ENCODE measurements around the gene PMAIP1.

PMAIP1 gene

GRCh38 chr18:59905686-59906091 is 5.9 kb downstream of the PMAIP1 start:
- TF ChIP-seq FOXP2 (optimal IDR thresholded peaks at IDR 0.05; ENCODE audit: borderline replicate concordance, extremely low read depth, extremely low read length, insufficient read depth): no peak
- TF ChIP-seq POLR2AphosphoS5 (IDR thresholded peaks at IDR 0.05; ENCODE audit: low read depth, low read length): no peak
- TF ChIP-seq SIN3A (IDR thresholded peaks at IDR 0.05; ENCODE audit: borderline replicate concordance, insufficient read depth, low read length): no peak
- TF ChIP-seq, protein P1, sequence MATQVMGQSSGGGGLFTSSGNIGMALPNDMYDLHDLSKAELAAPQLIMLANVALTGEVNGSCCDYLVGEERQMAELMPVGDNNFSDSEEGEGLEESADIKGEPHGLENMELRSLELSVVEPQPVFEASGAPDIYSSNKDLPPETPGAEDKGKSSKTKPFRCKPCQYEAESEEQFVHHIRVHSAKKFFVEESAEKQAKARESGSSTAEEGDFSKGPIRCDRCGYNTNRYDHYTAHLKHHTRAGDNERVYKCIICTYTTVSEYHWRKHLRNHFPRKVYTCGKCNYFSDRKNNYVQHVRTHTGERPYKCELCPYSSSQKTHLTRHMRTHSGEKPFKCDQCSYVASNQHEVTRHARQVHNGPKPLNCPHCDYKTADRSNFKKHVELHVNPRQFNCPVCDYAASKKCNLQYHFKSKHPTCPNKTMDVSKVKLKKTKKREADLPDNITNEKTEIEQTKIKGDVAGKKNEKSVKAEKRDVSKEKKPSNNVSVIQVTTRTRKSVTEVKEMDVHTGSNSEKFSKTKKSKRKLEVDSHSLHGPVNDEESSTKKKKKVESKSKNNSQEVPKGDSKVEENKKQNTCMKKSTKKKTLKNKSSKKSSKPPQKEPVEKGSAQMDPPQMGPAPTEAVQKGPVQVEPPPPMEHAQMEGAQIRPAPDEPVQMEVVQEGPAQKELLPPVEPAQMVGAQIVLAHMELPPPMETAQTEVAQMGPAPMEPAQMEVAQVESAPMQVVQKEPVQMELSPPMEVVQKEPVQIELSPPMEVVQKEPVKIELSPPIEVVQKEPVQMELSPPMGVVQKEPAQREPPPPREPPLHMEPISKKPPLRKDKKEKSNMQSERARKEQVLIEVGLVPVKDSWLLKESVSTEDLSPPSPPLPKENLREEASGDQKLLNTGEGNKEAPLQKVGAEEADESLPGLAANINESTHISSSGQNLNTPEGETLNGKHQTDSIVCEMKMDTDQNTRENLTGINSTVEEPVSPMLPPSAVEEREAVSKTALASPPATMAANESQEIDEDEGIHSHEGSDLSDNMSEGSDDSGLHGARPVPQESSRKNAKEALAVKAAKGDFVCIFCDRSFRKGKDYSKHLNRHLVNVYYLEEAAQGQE (IDR thresholded peaks at IDR 0.05; ENCODE audit: insufficient read depth in 1 of 2, low read depth in 2 of 2, low read length in 2 of 2): no peak
- TF ChIP-seq TAF1 (IDR thresholded peaks at IDR 0.05; ENCODE audit: borderline replicate concordance, insufficient read depth, low read length): no peak

DNA sequence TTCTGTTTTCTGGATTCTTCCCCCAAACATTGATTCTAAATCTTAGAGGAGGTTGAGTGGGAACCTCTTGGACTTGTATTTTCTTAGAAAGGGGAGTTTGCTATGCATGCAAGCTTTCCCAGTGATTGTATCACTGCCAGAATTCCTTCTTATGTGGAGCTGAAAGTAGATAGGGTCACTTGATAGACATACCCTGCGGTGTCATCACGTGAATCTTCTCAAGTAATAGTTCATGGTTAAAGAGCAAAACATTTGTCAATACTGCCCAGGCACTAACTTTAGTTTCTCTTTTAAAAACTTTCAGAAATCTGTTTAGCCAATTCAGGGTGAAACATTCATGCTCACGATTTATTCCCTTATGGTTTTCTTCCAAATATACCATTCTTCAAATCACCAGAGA is 6.4 kb downstream of the PMAIP1 start:
- TF ChIP-seq TAF1 (IDR thresholded peaks at IDR 0.05; ENCODE audit: borderline replicate concordance, insufficient read depth, low read length) (no peak), SIN3A (IDR thresholded peaks at IDR 0.05; ENCODE audit: borderline replicate concordance, insufficient read depth, low read length) (no peak), POLR2AphosphoS5 (IDR thresholded peaks at IDR 0.05; ENCODE audit: low read depth, low read length) (no peak), FOXP2 (optimal IDR thresholded peaks at IDR 0.05; ENCODE audit: borderline replicate concordance, extremely low read depth, extremely low read length, insufficient read depth) (no peak)
- TF ChIP-seq, protein P1 (IDR thresholded peaks at IDR 0.05; ENCODE audit: insufficient read depth in 1 of 2, low read depth in 2 of 2, low read length in 2 of 2): no peak

DNA sequence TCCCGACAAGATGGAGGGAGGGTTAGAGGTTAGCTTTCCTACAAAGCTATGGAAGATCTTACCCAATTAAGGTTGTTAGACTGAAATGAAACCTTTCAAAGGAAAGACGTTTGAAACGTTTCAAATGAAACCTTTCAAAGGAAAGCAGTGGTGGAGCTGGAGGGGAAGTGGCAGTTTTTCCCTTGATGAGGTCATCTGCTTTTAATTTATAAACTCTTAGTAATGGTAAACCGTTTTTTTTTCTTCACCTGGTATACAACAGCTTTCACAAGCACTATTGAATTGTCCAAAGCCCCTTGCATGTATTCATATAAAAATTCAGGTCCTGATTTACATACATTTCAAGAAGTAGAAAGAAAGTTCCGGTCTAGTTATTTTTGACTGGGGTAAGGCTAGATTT is 7.4 kb downstream of the PMAIP1 start:
- TF ChIP-seq TAF1 (IDR thresholded peaks at IDR 0.05; ENCODE audit: borderline replicate concordance, insufficient read depth, low read length): no peak
- TF ChIP-seq, protein P1 (IDR thresholded peaks at IDR 0.05; ENCODE audit: insufficient read depth in 1 of 2, low read depth in 2 of 2, low read length in 2 of 2): no peak
- TF ChIP-seq FOXP2 (optimal IDR thresholded peaks at IDR 0.05; ENCODE audit: borderline replicate concordance, extremely low read depth, extremely low read length, insufficient read depth): no peak
- no peak for TF ChIP-seq SIN3A (IDR thresholded peaks at IDR 0.05; ENCODE audit: borderline replicate concordance, insufficient read depth, low read length)
- TF ChIP-seq POLR2AphosphoS5 (IDR thresholded peaks at IDR 0.05; ENCODE audit: low read depth, low read length): no peak

- TF ChIP-seq, protein P1 (IDR thresholded peaks at IDR 0.05; ENCODE audit: insufficient read depth in 1 of 2, low read depth in 2 of 2, low read length in 2 of 2): no peak
- TF ChIP-seq TAF1 (IDR thresholded peaks at IDR 0.05; ENCODE audit: borderline replicate concordance, insufficient read depth, low read length) (no peak), FOXP2 (optimal IDR thresholded peaks at IDR 0.05; ENCODE audit: borderline replicate concordance, extremely low read depth, extremely low read length, insufficient read depth) (no peak)
These were observed 7.9 kb downstream of the PMAIP1 start for GRCh38 chr18:59907660-59908059.

DNA sequence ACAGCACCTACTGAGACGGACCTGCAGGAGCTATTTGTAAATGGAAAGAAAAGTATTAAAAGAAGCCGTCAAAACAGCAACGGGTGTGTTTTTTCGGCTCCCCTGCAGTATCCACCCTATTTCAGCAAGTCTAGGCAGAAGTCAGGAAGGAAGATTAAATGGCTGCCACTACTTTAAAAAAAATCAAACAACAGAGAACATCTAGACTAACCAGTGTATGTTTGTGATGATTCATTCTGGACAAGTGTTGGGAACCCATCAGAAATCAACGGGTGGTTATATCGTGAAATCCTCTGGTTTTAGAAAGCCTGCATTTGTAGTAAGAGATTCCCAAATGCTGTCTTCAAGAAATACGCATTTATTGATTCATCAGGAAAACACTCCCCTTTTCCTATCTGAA is 9.0 kb downstream of the PMAIP1 start:
- TF ChIP-seq TAF1 (IDR thresholded peaks at IDR 0.05; ENCODE audit: borderline replicate concordance, insufficient read depth, low read length) (no peak), FOXP2 (optimal IDR thresholded peaks at IDR 0.05; ENCODE audit: borderline replicate concordance, extremely low read depth, extremely low read length, insufficient read depth) (no peak), POLR2AphosphoS5 (IDR thresholded peaks at IDR 0.05; ENCODE audit: low read depth, low read length) (no peak), SIN3A (IDR thresholded peaks at IDR 0.05; ENCODE audit: borderline replicate concordance, insufficient read depth, low read length) (no peak)
- TF ChIP-seq, protein P1 (IDR thresholded peaks at IDR 0.05; ENCODE audit: insufficient read depth in 1 of 2, low read depth in 2 of 2, low read length in 2 of 2): no peak

Data from PFSK-1 (cell line).